GM12865 (cell line): Measurements from ENCODE around the gene PRKCQ.

ENCODE experiments used
- DNase-seq: peaks from one replicate; pipeline ENCODE4 v3.0.0; 2010; ENCODE audit warnings: low read depth
- H3K4me3 ChIP-seq: 2 replicates; pipeline ENCODE4 v1.5.1; 2011; ENCODE audit warnings: mild to moderate bottlenecking, low read depth, low read length, control low read depth
- TF ChIP-seq, protein P1 (sequence below): IDR thresholded peaks from 2 replicates; pipeline ENCODE4 v1.5.1; 2011; ENCODE audit warnings: low read length, control low read depth, low read depth, inconsistent platforms; ENCODE audit not compliant: insufficient read depth; ENCODE audit errors: missing control alignments

The PRKCQ gene

DNA sequence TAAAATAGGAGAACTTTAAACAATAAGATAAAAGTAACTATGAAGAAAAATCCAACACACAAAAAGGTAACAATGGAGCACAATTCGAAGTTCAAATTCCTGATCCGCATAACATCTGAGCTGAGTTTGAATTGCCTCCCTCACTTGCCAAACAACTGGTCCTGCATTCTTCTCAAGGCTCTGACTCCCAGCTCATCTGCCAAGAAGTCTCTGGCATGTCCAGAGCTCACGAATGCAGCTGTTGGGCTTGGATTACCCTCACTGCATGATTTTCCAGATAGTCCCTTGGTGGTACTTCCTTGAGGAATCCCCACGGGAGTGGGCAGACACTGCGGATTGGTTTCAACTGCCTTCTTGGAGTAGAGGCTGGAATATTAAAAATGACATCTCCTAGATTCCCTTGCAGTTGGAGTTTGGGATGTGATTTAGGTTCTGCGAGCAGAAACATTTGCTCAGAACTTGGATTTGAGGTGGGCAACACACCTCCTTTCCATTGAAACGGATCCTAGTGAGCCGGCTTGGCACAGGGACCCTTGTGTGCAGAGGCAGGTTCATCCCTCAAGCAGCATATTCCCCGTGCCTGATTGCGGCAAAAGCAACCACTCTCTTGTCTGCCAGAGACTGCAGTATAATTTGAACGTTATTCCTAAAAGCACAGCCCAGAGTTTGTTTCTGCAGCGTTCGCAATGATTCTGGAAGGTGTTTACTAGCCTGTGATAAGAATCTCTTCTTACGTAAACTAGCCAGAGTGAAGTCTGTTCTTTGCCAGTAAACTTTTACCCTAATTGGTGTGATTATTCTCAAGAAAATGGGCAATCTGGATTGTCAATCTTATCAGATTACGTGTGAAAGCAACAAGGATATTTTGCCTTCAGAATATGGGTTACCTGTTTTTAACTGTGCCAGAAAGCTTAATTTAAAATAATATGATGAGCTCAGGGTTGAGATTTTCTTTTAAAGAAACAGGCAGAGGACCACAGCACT lies 23.4 kb upstream of the PRKCQ start:
- no peak for DNase-seq
- TF ChIP-seq, protein P1, sequence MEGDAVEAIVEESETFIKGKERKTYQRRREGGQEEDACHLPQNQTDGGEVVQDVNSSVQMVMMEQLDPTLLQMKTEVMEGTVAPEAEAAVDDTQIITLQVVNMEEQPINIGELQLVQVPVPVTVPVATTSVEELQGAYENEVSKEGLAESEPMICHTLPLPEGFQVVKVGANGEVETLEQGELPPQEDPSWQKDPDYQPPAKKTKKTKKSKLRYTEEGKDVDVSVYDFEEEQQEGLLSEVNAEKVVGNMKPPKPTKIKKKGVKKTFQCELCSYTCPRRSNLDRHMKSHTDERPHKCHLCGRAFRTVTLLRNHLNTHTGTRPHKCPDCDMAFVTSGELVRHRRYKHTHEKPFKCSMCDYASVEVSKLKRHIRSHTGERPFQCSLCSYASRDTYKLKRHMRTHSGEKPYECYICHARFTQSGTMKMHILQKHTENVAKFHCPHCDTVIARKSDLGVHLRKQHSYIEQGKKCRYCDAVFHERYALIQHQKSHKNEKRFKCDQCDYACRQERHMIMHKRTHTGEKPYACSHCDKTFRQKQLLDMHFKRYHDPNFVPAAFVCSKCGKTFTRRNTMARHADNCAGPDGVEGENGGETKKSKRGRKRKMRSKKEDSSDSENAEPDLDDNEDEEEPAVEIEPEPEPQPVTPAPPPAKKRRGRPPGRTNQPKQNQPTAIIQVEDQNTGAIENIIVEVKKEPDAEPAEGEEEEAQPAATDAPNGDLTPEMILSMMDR, result no peak
- no peak overlapping the region for H3K4me3 ChIP-seq

DNA sequence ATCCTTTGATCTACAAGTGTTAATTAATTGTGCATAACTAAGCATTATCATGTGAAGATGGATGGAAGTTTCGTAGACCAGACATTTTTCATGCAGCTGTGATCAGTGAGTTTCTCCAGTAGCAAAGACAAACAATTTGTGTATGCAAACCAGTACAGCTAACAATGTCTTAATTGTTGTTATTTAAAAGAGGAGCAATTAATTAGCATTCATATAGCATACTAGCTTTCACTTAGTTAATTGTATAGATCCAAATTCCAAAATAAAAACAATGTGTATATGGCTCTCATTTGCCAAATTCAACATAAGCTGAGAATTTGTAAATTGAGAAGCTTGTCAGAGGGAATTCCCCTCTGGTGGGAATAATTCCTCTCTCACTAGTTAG lies 22.6 kb upstream of the PRKCQ start:
- TF ChIP-seq, protein P1, result no peak
- no peak overlapping the region for H3K4me3 ChIP-seq
- DNase-seq, result no peak

DNA sequence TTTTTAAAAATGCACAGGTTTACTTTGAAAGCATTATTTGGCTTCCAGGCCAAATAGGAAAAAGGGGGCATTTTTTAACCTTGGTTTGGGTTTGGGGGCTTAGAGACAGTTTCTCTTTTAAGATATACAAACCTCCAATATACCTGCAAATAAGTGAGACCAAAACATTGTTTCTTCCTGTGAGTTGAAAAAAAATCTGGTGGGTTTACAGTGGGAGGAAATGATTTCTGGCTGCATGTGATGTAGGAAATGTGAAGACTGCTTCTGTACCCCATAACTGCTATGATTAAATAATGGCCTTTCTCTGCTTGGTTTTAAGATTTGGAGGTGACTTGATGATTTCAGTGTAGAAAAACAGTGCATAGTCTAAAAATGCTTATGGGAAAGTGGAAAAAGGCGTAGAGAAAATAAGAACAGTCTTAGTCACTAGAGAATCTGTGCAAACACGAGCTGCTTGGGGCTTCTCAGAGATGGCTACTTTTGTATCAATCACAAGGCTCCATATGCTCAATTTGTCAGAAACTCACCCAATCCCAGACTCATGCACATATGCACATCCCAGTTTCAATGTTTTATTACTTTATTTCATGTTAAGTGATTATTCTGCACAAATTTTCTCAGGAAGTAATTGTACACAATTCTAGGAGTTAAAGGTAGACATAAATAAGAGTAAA lies 22.1 kb upstream of the PRKCQ start:
- H3K4me3 ChIP-seq, result no peak overlapping the region
- no peak for DNase-seq
- TF ChIP-seq, protein P1, result no peak

DNA sequence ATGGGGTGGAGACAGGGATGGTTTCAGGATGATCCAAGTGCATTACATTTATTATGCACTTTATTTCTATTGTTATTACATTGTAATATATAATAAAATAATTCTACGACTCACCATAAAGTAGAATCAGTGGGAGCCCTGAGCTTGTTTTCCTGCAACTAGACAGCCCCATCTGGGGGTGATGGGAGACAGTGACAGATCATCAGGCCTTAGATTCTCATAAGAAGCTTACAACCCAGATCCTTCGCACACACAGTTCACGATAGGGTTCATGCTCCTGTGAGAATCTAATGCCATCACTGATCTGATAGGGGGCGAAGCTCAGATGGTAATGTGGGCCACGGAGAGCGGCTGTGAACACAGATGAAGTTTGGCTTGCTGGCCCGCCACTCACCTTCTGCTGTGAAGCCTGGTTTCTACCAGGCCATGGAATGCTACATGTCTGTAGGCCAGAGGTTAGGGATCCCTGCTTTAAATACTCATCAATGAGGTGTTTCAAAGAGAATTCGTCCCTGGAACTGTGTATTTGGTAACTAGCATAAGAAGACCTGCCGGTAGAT lies 21.2 kb upstream of the PRKCQ start:
- no peak for DNase-seq
- no peak overlapping the region for H3K4me3 ChIP-seq
- TF ChIP-seq, protein P1, result no peak

DNA sequence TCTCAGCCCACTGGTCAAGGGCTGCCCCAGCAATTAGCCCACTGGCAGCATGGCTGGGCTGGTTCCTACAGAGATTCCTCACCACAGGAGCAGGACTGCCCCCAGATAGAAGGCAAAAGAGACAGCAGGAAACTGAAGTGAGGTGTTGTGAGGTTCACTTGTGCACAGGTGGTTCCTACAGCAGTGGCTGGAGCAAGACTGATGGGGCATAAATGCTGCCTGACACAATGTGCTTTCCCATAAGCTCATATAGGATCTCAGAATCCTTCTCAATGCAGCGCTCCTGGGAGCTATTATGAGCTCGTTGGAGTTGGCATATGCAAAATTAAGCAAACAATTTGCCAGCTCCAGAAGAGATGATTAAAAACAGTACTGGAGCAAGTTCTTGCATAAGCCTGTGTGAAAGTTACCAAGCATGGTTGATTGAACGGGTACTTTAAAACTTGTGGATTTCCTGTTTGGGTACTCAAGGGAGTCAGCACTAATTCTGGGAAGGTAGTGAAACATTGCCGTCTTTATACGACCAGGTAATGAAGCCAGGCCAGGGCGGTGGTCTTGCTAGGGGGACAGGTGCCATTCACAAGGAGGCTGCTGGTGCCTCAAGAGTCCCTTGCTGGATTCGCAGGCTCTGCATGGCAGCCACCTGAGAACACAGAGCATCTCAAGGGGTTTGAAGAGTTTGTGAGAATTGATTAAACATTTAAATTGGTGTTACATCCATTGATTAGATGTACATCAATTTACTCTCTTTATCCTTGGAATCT lies 20.3 kb upstream of the PRKCQ start:
- TF ChIP-seq, protein P1, result no peak
- no peak for DNase-seq
- no peak overlapping the region for H3K4me3 ChIP-seq

DNA sequence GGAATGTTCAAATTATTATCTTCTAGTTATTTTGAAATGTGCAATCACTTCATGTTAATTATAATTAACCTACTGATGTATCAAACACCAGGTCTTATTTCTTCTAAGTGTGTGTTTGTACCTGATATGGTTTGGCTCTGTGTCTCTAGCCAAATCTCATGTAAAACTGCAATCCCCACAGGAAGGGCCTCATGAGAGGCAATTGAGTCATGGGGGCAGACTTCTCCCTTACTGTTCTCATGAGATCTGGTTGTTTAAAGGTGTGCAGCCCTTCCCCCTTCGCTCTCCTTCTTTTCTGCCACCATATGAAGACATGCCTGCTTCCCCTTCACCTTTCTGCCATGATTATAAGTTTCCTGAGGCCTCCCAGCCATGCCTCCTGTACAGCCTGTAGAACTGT lies 18.6 kb upstream of the PRKCQ start:
- DNase-seq, result no peak
- no peak overlapping the region for H3K4me3 ChIP-seq
- TF ChIP-seq, protein P1, result no peak
